GM19025 (cell line): ENCODE measurements around the gene MTG2.

Experiments used
- ATAC-seq: cut with Tn5 transposase; IDR thresholded peaks from one replicate; pipeline ENCODE4 v1.9.1; 2021; ENCODE audit warnings: mild to moderate bottlenecking, low read depth, moderate library complexity; ENCODE audit not compliant: unreplicated experiment

Gene MTG2

GRCh38 chr20:62216636-62217566, 34.1 kb downstream of the MTG2 start:
- ATAC-seq = no peak

DNA sequence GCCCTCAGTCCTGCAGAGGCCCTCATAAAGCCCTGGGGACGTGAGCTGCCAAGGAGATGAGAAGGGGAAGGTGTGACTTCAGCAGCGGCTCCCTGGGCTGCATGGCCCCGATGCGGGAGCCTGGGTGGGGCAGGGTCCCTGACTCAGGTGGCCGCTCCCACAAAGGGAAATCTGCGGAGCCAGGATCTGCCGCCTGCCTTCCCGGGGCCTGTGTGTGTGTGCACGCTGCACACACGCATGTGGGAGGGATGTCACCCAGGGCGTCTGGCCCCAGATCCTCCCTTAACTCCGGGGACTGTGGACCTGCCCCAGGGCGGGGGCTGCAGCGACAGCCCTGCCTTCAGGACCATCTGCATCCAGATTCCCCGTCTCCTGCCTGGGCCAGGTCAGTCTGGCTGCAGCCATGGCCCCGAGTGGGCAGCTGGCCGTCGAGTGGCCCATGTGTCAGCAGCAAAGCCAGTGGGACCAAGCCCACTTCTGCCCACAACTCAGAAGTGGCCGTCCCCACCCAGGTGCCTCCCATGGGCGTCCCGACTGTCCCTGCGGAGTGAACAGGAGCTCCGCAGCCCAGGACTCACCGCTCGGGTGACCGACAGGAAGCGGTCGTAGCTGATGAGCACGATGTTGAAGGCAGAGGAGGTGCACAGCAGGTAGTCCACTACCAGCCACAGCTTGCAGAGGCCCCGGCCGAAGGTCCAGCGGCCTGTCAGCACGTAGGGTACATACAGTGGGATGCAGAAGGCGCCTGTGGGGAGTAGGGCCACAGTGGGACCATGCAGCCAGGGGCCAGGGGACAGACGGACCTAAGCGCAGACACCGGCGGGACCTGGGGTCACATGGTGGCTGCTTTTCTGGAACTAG, 35.3 kb downstream of the MTG2 start:
- ATAC-seq = no peak

- no peak for ATAC-seq
These were observed 36.5 kb downstream of the MTG2 start for GRCh38 chr20:62219101-62219991.

GRCh38 chr20:62219992-62220665, 37.3 kb downstream of the MTG2 start, which contains the start of gene HRH3:
Gene HRH3 (minus strand): TSS chr20:62220278. CDS start chr20:62219970, 308 bp downstream.
- no peak for ATAC-seq

GRCh38 chr20:62220666-62221568, 38.1 kb downstream of the MTG2 start:
- ATAC-seq = no peak

DNA sequence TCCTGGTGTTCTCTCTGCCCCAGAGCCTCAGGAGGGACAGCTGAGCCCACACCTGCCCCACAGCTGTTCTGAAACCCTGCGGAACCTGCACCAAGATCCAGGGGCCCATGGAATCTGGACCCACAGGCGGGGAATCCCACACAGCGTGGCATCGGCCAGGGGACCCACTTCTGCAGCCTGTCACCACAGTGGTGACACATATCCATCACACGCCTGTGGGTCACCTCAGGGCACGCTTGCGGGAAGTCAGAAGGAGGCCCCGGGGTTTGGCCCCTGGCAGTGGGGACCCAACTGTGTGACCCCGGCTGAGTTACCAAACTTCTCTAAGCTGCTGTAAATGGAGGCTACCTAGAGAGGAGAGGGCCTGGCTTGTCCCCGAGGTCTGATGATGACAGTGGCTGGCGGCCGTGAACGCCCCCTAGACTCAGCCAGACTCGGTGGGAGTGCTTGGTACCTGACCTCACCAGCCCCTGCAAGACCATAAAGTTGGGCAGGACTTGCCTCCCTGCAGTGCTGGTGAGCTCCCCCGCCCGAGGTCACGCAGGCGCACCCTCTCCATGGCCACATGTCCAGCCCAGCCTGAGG, 39.5 kb downstream of the MTG2 start:
- ATAC-seq = no peak

- ATAC-seq = no peak
These were observed 40.1 kb downstream of the MTG2 start for GRCh38 chr20:62222972-62223371.

DNA sequence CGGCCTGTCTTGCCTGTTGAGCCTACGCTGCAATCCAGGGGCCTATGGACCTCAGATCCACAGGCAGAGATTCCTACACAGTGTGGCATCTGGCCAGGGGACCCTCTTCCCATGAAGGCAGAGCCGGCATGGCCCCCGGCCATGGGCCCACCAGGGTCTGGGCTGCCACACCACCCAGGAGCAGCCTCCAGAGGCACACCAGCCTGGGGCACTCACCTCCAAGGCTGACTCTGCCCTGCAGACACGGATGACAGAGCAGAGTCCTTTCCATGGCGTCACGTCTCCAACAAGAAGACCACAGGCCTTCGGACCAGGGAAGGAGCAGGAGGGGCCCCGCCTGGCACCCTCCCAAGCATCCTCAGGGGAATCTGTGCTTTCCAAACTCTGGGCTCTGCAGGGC, 40.7 kb downstream of the MTG2 start:
- ATAC-seq = no peak

- ATAC-seq = no peak
These were observed 41.5 kb downstream of the MTG2 start for GRCh38 chr20:62224113-62224855.

DNA sequence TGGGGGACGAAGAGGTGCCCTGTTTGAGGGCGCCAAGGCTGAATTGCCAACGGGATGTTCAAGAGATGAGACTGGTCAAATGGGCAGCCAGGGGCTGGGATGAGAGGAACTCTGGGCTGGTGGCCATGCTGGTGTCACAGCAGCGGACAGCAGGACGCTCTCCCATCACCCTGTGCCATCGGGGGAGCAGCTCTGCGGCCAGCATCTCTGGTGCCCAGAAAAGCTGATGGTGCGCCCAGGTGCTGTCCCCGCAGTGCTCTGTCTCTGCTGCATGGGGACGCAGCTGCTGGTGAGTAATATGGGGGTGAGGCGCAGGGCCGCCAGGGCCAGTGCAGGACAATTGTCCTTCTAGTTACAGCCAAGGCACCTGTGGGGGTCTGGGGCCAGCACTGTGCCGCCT, 42.2 kb downstream of the MTG2 start:
- no peak for ATAC-seq

DNA sequence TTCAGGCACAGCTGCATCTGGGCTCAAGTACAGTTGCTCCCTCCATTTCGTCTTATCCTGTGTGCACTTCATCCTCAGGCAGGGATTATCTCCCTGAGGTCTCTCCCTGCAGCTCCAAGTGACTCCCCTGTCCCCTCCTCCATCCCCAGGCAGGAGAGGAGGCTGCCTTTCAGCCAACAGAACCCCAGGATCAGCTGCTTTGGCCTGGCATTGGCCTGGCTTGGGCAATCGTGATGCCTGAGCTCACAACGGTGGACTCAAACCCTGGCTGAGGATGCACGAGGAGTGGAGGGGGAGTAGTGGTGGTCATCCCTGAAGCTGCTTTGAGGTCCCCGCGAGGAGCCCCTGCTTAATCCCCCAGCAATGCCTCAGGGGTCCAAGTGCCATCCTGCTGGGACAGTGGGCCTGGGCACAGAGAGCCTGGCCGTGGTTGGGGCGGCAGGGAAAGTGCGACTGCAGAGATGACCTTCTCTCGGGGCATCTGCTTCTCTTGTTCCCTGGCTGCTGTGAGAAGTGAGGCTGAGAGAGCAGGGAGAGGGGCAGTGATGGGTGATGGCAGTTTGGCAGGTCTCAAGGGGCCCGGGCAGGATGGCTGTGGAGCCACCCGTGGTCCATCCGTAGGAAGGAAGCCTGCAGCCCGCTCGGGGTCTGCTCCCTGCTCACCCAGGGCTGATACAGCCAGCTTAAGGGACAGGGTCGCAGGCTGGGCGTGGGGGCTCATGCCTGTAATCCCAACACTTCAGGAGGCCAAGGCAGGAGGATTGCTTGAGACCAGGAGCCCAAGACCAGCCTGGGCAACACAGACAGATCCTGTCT, 43.2 kb downstream of the MTG2 start:
- no peak for ATAC-seq

DNA sequence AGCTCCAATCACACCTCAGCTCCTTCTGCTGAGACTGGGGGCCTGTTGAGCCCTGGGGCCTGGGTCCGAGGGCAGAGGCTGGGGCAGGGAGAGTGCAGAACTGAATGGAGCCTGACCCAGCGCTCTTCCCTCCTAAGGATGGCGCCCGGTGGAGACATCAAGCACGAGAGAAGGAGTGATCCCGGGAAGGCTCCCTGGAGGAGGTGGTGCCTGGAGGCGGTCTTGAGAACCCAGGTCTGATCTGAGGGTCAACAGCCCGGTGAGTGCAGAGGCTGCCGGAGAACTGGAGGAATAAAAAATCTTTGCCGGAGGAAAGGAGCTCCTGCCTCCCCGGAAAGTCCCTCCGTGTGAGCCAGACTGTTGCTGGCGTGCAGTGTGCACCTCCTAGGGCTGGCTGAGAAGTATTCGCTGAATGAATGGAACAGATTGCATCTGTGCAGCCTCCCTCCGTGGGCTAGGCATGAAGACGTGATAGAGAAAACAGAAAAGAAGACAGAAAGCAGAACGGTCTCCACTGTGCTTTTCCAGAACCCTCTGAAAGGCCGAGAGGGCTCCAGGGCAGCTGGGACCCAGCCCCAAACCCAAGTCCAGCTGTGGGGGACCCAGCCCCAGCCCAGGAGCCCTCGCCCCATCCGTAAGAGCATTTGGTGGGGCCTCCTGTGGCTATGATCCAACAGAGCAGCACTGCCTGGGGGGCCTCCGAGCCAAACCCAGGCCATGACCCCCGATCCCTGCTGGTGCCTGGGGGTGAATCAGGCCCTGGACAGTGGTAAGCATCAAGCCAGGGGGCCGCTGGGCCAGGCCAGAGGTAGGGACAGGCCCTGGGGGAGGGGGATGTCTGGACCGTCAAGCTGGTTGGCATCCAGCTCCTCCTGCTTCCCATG, 44.1 kb downstream of the MTG2 start:
- ATAC-seq = no peak

GRCh38 chr20:62227591-62227976, 44.8 kb downstream of the MTG2 start:
- ATAC-seq = no peak

GRCh38 chr20:62227977-62228958, 45.4 kb downstream of the MTG2 start:
- no peak for ATAC-seq
